Measurements from ENCODE around the gene NCK1.
A peak's percentile ranks its signal among the peaks of the same experiment; 100 is the strongest.

The NCK1 gene

DNA sequence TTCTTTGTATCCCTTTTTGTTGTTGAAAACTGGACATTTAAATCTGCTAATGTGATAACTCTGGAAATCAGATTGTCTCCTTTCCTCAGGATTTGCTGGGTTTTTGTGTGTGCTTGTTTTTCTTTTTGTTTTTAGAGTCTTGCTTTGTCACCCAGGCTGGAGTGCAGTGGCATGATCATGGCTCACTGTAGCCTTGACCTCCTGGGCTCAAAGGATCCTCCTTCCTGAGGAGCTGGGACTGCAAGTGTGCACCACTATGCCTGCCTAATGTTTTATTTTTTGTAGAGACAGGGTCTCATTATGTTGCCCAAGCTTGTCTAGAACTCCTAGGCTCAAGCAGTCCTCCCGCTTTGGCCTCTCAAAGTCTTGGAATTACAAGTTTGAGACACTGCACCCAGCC is 51.2 kb downstream of the NCK1 start:
- DNase-seq: no peak

DNA sequence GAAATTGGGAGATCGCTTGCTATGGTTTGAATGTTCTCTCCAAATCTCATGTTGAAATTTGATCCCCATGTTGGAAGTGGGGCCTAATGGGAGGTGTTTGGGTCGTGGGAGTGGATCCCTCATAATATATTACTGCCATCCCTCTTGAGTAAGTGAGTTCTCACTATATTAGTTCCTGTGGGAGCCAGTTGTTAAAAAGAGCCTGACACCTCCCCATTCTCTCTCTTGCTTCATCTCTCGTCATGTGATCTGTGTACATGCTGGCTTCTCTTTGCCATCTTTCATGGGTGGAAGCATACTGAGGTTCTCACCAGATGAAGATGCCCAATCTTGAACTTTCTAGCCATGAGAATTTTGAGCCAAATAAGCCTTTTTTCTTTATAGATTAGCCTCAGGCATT is 52.7 kb downstream of the NCK1 start:
- DNase-seq: no peak

- DNase-seq: no peak
Measured at GRCh38 chr3:136916223-136916622, 54.2 kb downstream of the NCK1 start.

DNA sequence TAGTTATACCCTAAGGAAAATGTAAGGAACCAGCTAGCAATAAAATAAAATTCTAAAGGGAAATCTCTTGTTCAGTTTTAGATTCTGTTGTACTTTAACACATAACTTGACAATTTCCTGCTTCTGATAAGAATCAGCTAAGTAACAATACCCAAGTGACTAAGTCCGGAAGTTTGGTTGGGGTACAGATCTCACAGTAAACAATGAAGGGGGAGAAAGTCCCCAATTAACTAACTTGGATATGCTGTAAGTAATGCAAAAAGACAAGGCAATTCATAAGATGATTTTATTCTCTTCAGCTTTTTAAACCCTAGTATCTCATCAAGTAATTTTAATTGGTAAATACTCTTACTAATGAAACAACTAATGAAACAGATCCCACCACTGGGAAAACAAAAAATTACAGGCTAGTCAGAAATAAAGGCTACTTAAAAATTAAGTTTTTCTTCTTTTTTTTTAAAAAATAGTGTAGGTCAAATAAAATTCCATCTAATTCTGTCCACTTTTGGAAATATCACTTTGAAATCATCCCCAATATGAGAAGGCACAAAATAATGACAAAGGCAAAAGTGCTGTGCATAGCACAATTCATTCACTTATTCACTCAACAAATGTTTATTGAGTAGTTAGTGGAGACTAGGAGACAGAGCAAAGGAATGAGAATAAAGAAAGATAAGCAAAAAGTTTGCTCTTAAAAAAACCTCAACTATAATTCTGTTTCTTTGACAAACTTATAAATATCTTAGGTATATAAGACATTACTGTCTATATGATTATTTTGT is 58.0 kb downstream of the NCK1 start:
- no peak for DNase-seq

DNA sequence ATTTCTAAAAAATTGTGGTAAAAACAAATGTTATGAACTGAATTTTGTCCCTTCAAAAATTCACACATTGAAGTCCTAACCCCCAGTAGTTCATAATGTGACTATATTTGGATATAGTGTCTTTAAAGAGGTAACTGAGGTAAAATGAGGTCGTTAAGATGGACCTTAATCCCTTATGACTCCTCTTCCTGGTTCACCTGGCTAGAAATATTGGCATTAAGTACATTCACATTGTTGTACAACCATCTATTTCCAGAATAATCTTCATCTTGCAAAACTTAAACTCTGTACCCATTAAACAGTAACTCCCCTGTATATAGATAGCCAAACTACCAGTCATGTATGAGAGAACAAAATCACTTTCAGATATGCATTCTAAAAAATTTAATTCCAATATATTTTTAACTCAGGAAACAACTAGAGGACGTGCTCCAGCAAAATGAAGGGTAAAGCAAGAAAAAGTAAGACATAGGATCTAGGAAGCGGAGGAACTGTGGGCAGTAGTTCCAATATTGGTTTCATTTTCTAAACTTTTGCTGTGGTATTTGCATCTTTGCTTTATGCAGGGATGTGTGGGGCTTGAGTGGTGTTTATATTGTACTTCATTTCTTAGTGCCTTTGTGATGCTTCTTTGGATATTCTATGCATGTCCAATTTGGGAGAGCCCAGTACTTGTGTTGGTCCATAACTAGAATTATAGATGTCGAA is 59.0 kb downstream of the NCK1 start:
- DNase-seq: no peak

- DNase-seq: no peak
Measured at GRCh38 chr3:136925425-136926190, 63.6 kb downstream of the NCK1 start.

GRCh38 chr3:136928240-136928639 is 66.2 kb downstream of the NCK1 start:
- DNase-seq: no peak

GRCh38 chr3:136929977-136930670 is 68.1 kb downstream of the NCK1 start:
- peak; percentile 45 for DNase-seq

GRCh38 chr3:136931606-136932005 is 69.6 kb downstream of the NCK1 start:
- DNase-seq: no peak

DNA sequence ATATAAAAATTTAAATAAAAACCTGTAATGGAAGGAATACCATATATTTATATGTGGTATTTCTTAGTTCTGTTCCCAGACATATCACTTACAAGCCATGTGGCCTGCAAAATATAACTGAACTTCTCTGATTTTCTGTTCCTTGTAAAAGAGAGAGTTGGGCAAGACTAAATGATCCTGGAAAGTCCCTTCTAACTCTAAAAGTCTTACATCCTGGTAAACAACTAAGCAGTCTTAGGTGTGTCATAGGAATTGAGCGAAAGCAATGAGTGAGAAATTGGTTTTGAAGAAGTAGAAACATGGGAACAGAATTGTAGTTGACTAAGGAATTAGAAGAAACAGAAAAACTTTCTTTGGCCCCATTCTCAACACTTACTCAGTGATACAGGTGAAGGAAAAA is 70.5 kb downstream of the NCK1 start:
- DNase-seq: no peak

DNA sequence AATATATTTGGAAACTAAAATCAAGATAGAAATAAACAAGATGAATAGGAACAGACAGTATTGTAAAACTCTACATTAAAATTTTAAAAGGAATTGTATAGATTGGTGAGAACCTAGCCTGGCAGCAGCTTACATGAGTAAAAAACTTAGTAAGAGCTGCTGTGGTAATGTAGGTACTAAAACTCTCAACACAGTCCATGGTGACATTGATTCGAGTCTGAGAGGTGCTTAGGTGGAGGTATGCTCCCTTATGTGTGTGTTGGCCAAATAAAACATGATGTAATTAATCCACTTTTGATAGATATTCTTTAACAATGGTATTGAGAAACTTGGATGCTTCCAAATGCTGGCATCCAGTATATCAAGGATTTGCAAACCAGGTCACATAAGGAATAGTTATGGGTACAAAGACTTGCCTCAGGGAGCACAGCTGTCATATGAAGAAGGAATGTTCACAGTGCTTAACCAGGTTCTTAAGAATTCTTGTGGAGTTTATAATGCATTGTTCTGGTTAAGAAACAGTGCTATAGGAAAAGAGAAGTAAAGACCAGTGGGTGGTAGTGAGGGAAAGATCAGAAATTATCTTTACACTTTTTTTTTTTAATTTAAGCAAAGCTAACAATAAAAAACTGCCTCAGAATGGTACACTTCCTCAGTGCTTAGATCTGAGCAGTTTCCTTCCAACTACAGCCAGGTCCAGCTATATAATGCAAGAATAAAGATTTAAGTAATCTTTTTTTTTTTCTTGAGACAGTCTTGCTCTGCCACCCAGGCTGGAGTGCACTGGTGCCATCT is 71.2 kb downstream of the NCK1 start:
- no peak for DNase-seq

DNA sequence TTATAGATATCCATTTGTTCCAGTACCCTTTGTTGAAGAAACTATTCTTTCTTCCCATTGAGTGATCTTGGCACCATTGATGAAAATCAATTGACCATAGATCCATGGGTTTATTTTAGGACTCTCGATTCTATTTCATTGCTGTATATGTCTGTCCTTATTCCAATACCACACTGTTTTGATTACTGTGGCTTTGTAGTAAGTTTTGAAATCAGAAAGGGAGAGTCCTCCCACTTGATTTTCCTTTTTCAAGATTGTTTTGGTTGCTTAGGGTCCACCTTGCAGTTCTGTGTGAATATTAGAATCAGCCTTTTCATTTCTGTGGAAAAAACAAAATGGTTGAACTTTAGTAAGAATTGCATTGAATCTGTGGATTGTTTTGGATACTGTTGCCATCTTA is 75.2 kb downstream of the NCK1 start:
- no peak for DNase-seq

GRCh38 chr3:136937851-136938250 is 75.8 kb downstream of the NCK1 start:
- DNase-seq: no peak

DNA sequence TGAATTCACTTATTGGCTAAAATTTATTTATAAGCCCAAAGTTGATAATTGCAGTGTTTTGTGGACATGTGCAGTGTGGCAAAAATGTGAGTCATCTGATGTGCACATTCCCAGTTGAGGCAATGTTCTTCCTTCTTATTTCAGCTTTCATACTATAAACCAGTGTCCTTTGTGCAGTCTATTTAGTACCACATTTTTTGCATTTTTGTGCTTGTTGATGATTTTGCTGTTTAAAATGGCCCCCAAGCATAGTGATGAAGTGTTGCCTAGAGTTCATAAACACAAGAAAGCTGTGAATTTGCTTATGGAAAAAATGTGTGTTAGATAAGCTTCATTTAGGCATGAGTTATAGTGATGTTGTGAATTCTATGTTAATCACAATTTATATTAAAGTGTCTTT is 76.3 kb downstream of the NCK1 start:
- peak; percentile 38 for DNase-seq

GRCh38 chr3:136939489-136939888 is 77.5 kb downstream of the NCK1 start:
- DNase-seq: peak; percentile 43

DNA sequence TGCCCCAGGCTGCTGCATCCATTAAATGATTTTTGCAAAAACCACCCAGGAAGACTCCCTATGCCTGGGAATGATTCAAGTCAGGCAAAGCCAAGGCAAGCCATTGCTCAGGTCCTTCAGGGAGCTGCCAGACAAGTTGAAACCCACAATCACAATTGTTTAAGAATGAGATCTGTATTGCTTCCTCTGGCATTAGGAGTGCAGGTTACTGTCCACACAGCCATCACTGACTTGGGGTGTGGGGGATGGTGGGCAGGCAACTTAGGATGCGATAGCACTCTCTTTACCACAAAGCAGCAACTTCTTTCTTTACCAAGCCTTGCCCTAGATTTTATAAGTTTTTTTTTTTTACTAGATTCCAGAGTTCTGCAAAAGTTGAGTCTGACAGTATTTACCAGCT is 80.8 kb downstream of the NCK1 start:
- peak; percentile 16 for DNase-seq

- no peak for DNase-seq
Measured at GRCh38 chr3:136943436-136943835, 81.4 kb downstream of the NCK1 start.

- no peak for DNase-seq
Measured at GRCh38 chr3:136946978-136947377, 85.0 kb downstream of the NCK1 start.

DNA sequence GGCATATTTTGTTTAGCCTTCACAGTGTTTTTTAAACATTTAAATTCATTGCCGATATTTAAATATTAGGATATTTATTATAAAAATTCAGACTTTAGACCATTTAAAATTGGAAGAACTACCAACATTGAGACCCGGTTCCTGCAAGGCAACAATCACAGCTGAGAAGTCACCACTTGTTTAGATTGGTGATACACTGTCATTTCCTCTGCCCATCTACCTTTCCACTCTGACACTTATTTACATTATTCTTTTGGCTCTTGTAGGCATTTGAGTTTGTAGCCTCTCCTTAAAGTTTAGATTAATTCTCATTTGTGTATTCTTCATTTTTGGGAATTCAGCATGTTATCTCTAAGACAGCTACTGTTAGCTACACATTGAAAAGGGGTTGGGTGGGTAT is 85.5 kb downstream of the NCK1 start:
- no peak for DNase-seq

DNA sequence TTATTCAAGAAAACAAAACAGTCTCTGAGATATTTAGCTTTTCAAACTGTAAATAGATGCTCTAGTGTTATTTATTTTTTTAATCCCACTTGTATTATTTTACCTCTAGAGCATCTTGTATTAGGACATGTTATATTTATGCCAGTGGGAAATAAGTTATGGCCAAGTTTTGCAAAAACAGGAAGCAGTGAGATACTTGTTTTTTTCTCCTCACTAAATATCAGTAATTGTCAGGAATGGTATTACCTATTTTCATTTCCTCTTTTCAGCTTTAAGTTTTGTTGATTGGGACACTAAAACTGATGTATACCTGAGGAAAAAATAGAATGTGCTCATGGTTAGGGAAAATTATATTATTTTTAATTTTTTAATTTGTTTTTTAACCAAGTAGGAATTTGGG is 87.1 kb downstream of the NCK1 start:
- no peak for DNase-seq

GRCh38 chr3:136949708-136950107 is 87.7 kb downstream of the NCK1 start:
- no peak for DNase-seq

- DNase-seq: no peak
Measured at GRCh38 chr3:136950623-136951022, 88.6 kb downstream of the NCK1 start.
